Measurements from ENCODE around the gene FAM193B.
"Not testable (repeated sequence)": the region's sequence is repeated elsewhere in the genome, so short reads cannot be mapped to it uniquely, and the experiment has no call there.

The FAM193B gene

DNA sequence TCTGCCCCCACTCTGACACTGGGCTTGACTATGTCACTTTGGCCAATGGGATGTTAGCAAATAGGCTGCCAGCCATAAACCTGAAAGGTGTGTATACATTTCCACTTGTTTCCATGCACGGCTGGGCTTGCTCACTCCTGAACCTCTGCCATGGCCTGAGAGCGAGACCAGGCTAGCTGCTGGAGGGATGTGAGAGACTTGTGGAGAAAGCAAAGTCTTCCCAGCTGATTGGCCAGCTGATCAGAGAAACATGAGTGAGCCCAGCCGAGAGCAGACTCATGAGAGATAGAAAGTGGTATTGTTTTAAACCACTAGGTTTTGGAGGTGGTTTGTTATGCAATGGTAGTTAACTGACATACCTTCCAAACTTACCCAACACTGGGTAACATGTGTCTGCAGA, 13.9 kb downstream of the FAM193B start:
- in situ Hi-C loops (cut with HindIII; ENCODE audit: low sequenced_read_pairs), result no loop called here
- H3K4me3 ChIP-seq (ENCODE audit: low read depth, low read length), result no peak overlapping the region
- DNase-seq (ENCODE audit: low read depth, low spot score), result no peak
- TF ChIP-seq, protein P1, sequence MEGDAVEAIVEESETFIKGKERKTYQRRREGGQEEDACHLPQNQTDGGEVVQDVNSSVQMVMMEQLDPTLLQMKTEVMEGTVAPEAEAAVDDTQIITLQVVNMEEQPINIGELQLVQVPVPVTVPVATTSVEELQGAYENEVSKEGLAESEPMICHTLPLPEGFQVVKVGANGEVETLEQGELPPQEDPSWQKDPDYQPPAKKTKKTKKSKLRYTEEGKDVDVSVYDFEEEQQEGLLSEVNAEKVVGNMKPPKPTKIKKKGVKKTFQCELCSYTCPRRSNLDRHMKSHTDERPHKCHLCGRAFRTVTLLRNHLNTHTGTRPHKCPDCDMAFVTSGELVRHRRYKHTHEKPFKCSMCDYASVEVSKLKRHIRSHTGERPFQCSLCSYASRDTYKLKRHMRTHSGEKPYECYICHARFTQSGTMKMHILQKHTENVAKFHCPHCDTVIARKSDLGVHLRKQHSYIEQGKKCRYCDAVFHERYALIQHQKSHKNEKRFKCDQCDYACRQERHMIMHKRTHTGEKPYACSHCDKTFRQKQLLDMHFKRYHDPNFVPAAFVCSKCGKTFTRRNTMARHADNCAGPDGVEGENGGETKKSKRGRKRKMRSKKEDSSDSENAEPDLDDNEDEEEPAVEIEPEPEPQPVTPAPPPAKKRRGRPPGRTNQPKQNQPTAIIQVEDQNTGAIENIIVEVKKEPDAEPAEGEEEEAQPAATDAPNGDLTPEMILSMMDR (IDR thresholded peaks at IDR 0.05; ENCODE audit: low read depth, low read length), result no peak

DNA sequence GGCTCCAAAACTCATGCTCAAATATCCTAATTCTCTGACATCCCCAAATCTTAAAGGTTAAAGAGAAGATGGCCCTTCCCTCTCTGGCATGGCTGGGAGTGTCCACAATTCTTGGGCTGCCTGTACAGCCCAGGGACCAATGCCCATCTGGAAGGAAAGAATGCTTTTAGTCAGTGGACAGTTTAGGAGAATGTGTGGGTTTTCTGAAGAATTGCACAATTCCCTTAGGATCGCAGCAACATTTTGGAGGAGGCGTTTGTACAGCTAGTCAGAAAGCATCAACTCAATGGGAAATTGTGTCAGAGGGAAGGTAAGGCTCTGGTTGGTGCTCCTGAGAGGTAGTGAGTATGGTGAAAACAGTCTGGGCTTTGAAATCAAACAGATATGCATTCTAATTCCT, 15.0 kb downstream of the FAM193B start:
- DNase-seq (ENCODE audit: low read depth, low spot score), result no peak
- in situ Hi-C loops (cut with HindIII; ENCODE audit: low sequenced_read_pairs), result no loop called here
- H3K4me3 ChIP-seq (ENCODE audit: low read depth, low read length), result no peak overlapping the region
- TF ChIP-seq, protein P1 (IDR thresholded peaks at IDR 0.05; ENCODE audit: low read depth, low read length), result no peak

DNA sequence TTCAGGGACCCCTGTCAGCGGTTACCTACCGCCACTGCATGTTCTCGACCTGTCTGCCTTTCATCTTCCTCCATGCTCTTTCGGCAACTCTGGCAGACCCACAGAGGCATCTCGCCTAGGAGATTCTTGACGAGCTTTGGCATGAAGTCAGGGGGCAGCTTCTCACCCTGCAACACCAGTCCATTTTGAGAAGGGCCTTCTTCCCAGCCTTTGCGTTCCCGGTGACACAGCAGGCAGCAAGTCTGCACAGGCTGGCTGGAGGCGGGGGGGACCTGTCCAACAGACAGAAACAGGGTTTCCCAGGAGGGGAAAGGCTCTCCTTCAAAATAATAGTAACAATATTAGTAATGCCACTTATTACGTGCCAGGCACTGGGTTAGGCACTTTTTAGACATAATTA, 15.5 kb downstream of the FAM193B start:
- DNase-seq (ENCODE audit: low read depth, low spot score), result no peak
- TF ChIP-seq, protein P1 (IDR thresholded peaks at IDR 0.05; ENCODE audit: low read depth, low read length), result no peak
- in situ Hi-C loops (cut with HindIII; ENCODE audit: low sequenced_read_pairs), result no loop called here
- no peak overlapping the region for H3K4me3 ChIP-seq (ENCODE audit: low read depth, low read length)

DNA sequence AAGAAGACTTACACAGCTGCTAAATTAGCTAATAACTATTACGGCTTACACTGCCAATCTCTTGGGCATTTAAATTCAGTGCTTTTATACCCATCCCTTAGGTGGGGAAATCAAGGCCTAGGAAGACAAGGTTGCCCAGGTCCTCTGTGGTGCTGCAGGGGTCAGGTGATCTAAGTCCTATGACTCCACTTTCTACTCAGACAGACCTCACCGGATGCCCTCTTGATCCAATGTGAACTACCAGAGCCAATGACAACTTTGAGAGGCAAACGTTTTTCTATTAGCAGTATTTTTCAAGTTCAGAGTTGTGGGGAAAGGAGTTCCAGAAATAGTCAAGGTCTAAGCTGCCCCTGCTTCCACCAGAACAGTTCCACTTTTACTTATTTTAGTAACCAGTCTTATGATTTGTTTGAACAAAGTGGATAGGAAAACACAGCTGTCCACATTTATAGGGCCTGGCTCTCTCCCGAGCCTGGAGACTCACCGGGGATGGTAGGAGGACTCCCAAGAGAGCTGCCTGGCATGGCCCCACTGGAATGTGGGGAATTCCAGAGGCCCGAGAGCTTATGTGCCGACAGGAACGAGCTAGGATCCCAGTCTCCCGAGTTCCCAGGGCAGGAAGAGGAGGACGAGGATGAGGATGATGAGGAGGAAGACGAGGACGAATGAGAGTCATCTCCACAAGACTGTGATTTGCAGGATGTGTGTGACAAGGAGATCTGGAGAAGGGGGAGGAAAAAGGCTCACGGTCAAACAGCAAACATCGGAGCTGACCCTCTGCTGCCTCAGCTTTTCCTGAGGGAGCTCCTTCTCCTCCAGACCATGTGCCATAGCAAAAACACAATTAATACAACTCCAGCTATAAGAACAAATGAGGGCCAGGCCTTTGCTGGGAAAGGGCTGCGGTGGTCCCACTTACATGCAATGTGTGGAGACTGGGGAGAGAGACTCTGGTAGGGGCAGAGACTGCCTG, 16.7 kb downstream of the FAM193B start:
- H3K4me3 ChIP-seq (ENCODE audit: low read depth, low read length), result no peak overlapping the region
- TF ChIP-seq, protein P1 (IDR thresholded peaks at IDR 0.05; ENCODE audit: low read depth, low read length), result no peak
- in situ Hi-C loops (cut with HindIII; ENCODE audit: low sequenced_read_pairs), result no loop called here
- peak; percentile 67 for DNase-seq (ENCODE audit: low read depth, low spot score)

DNA sequence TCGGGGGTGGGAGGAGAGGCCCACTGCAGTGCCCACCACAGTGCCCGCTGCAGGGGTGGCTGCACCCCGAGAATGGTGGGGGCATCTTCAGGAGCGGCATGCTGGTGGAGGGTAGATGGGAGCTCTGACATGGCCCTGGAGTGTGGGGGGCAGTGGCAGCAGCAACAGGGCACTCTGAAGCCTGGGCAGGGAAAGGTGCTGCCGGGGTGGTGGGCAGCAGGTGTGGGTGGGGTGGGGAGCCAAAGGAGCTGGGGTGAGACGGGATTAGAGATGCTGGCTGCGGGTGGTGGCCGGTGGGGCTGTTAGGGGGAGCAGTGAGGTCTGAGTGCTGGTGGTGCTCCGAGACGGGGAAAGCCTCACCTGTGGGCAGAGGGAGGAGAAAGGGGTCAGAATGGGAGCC, 18.0 kb downstream of the FAM193B start:
- no peak for DNase-seq (ENCODE audit: low read depth, low spot score)
- in situ Hi-C loops (cut with HindIII; ENCODE audit: low sequenced_read_pairs), result no loop called here
- no peak overlapping the region for H3K4me3 ChIP-seq (ENCODE audit: low read depth, low read length)
- TF ChIP-seq, protein P1 (IDR thresholded peaks at IDR 0.05; ENCODE audit: low read depth, low read length), result no peak

DNA sequence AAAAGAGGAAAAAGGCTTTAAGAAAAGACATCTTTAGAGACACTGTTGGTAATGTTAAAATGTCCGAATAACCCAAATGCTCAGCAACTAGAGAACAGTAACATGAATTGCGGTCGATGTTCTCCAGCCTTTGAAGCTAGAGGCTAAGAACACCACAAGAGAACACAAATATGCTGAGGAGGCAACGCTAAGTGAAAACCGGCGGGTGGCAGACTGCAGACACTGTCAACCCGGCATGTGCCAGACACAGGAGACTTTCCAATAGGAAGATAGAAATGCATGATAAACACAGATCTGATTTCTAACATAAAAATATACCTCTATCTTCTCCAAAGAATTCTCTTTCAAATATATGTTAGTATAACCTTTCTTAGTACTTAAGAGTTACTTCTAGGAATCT, 19.2 kb downstream of the FAM193B start:
- in situ Hi-C loops (cut with HindIII; ENCODE audit: low sequenced_read_pairs), result no loop called here
- DNase-seq (ENCODE audit: low read depth, low spot score), result no peak
- TF ChIP-seq, protein P1 (IDR thresholded peaks at IDR 0.05; ENCODE audit: low read depth, low read length), result no peak
- H3K4me3 ChIP-seq (ENCODE audit: low read depth, low read length), result no peak overlapping the region

DNA sequence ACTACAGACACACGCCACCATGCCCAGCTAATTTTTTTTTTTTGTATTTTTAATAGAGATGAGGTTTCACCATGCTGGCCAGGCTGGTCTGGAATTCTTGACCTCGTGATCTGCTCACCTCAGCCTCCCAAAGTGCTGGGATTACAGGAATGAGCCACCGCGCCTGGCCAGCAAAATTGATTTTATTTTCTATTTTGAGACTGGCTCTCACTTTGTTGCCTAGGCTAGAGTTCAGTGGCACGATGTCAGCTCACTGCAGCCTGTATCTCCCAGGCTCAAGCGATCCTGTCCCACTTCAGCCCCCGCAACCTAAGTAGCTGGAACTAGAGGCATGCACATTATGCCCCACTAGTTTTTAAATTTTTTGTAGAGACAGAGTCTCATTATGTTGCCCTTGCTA, 19.9 kb downstream of the FAM193B start:
- in situ Hi-C loops (cut with HindIII; ENCODE audit: low sequenced_read_pairs); H3K4me3 ChIP-seq (ENCODE audit: low read depth, low read length); DNase-seq (ENCODE audit: low read depth, low spot score): not testable (repeated sequence)

All from astrocyte of the spinal cord (primary cell).